HL-60/S4 treated with phorbol 12-myristate 13-acetate at 8.2 ng/mL for 4 days and 3 days (cell line): ENCODE results near the gene CDH23.
"Not testable (repeated sequence)": the region's sequence is repeated elsewhere in the genome, so short reads cannot be mapped to it uniquely, and the experiment has no call there.

Source experiments
- in situ Hi-C: fragments of 300-500 bp; cut with MboI; formaldehyde crosslinking; loops from 2 replicates; pipeline ENCODE4 v1.15.0; 2022; ENCODE audit warnings: low sequenced_read_pairs

The CDH23 gene

DNA sequence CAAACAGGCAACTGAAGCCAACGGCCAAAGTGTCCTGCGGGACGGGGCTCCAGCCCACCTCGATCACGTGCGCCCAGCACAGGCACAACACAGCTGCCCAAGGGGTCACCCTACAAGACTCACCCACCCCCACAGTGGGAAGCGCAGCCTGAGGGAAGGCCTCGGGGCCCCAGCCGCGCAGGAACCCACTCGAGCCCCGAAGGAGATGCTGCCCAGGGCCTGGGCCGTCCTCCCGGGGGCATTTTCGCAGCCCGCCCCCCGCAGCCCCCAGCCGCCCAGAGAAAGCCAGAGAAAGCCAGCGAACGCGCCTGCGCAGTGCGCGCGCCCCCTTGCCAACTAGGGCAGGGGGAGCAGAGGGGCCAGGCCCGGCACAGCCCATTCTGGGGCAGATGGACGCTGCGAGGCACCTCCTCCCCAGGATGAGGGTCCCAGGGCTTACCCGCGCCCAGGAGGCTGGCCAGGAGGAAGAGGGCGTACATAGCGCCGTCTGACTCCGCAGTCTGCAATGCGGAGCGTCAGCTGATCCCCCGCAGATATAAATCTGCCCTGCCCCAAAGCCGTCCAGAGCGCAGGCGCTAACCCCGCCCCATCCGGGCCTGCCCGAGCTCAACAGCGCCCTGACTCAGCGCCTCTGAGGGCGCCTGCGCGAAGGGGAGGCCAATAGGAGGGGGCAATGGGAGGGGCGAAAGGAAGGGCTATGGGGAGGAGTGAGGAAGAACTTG lies 454.2 kb downstream of the CDH23 start, which contains the start of gene PSAP:
Gene PSAP, minus strand, starts transcription at position 509 of the 722 bp plus-strand sequence. Its CDS starts 30 bp downstream, at position 479.
- in situ Hi-C loops, result no loop called here

DNA sequence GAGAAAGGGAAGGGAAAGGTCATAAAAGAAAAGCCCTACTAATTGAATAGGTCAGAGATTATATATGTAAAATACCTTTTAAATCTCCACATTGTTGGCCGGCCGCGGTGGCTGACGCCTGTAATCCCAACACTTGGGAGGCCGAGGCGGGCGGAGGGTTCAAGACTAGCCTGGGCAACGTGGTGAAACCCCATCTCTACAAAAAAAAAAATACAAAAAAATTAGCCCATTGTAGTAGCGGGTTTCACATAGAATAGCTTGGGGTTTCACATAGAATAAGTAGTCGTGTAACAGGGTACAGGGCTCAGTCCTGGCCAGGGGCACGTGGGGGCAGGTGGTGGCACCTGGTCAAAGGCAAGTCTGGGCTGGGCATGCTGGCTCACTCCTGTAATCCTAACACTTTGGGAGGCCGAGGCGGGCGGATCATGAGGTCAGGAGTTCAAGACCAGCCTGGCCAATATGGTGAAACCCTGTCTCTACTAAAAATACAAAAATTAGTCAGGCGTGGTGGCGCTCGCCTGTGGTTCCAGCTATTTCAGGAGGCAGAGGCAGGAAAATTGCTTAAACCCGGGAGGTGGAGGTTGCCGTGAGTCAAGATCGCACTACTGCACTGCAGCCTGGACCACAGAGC lies 454.9 kb downstream of the CDH23 start:
- in situ Hi-C loops, result not testable (repeated sequence)

DNA sequence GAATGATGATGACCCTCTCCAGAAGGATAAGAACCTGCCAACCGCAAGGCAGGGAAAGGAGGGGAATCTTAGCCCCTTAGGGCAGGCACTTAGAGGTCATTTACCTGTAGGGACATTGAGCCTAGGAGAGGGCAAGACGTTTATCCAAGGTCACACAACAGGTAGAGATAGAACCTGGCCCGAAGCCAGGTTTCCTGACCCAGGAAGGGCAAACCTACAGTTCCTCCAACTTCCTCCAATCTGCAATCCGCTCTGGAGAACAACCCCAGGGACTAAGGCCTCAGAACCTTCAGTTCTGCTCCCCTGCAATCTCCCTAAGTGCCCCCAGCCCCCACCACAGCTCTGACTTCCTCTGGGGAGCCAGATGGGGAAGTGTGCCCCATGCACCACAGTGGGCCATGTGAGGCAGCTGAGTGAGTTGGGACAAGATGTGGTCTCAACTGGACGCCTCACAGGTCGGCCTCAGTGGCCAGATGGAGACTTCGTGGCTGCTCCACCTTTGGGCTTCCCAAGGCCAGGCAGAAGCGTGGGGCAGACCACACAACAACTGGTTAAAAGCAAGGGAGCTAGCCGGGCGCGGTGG lies 455.7 kb downstream of the CDH23 start:
- in situ Hi-C loops, result no loop called here

DNA sequence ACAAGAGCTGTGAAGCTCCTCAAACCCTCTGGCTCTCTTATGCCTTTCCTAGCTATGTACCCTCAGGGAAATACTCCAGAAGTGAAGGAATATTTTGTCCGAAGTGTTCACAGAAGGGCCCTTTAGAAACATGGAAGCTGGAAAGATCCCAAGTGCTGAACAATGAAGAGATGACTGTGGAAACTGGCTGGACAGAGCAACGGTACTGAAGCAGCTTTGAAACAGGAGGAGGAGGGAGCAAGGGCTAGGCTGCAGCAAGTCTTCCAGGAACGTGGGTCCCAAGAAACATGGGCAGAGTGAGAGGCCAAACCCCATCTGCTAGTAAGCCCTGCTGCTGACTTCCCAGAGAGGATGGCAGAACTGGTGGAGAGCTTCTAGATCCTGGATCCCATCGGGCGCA lies 457.3 kb downstream of the CDH23 start:
- in situ Hi-C loops, result no loop called here

DNA sequence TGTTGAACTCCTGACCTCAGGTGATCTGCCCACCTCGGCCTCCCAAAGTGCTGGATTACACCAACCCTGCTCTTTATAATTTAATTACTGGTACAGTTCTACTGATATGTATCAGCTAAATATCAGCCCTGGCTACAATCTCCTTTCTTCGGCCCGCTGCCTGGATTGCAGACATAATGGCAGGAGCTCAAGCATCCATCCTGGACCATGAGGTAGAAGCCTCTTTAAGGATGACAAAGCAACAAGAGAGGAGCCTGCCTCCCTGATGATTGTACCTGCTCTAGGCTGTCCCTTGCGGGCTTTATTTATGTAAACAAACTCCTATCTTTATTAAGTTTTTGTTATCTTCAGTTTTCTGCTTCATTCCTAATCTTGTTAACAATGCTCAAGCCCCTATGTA lies 459.9 kb downstream of the CDH23 start:
- in situ Hi-C loops, result no loop called here

DNA sequence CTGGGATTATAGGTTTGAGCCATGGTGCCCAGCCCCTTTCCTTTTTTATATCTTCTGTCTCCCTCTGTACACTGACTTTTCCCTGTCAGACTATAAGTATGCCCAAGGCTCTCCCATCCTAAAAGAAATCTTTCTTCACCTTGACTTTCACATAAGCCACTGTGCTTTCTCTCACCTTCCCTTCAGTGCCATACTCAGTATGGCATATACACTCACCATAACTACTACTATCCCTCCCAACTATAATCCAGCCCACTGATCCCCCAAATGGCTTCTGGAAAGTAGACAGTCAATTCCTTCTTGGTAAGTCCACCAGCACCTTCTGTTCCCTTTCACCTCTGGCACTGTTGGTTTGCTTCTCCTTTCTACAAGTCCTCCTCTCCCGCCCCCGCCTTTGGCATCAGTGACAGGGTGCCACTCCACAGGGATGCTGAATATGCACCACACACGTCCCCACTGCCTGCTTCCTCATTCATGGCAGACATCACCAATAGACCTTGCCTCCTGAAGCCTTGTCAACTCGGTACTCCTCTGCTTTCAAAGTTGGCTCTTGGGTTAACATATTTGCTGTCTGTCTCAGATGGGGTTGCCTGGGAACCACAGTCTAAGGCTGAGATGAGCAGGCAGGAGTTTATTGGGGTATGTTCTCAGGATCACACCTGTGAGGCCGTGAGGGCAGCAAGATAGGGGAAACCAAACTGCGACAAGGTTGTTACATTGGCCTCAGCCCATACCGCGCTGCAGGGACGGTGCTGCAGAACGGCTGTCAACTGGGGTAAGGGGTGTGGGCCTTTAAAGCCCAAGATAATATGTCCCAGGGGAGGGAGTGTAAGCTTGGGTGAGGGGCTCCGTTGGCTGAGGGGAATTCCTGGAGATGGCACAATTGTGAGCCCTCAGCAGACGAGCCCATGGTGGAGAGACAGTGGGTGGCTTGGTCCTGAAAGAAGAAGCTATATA lies 461.5 kb downstream of the CDH23 start:
- in situ Hi-C loops, result no loop called here

DNA sequence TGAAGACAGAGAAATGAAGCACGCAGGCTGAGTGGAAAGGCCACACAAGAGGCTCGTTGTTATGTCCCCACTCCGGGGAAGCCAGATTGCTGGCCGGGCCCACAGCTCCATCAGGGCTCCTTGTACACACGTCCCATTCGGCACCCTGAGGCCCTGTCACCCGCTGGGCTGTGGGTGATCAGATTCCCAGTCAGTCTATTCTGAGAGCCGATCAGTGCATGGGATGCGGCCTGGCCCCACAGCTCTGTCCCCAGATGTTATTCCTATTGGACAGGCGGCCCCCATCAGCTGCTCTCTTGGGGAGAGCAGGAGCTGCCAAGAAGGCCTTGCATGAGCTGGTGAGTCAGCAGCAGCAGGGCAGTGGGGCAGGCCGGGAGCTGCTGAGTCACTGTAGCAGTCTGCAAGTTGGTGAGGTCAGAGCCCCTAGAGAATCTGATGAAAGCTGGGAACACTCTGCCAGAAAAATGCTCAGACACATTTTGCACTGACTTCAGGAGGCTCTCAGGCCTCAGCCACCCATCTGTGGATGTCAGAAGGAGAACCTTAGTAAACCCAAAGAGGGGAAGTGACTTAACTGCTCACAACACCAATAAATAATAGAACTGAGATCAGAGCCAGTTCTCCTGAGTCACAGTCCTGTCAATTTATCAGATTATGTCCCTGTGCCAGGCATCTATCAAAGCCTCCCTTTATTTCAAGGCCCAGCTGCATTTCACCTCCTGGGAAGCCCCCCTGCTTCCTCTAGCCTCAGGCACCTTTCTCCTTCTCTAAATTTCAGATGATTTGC lies 463.7 kb downstream of the CDH23 start:
- in situ Hi-C loops, result no loop called here

DNA sequence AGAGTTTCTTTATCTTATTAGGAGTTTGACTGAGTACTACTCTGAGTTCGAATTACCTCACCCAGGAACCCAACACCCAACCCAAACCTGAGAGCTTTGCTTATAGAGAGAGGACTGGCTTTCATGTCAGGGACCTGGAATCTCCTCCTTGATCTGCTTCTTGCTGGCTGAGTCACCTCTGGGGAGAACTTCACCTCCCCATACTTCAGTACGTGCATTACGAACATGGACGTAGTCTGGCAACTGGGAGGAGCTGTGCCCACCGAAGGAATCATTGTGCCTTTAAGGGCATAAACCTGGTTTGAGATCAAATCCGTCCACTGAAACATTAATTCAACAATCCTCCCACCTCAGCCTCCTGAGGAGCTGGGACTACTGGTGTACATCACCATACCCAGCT lies 466.5 kb downstream of the CDH23 start:
- in situ Hi-C loops, result no loop called here

DNA sequence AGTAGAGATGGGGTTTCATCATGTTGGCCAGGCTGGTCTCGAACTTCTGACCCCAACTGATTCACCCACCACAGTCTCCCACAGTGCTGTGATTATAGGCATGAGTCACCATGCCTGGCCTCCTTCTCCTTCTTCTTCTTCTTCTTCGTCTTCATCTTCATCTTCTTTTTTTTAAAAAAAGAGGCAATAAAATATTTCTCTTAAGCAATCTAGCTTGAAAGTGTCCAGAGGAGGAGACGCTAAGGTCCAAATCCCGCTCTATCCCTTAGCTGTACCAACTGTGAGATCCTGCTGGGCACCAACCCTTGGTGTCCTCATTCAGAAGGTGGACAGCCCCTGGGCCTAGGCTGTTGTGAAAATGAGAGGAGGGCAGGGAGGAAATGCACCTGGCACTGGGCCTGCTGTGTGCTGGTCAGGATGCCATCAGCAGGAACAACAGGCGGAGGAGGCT lies 468.2 kb downstream of the CDH23 start:
- in situ Hi-C loops, result no loop called here
